SK-N-SH (cell line): ENCODE data around the gene RPS6KC1.

Experiments
- EP300 ChIP-seq, 2 experiments: IDR thresholded peaks; 2 replicates each; pipeline versions ENCODE4 v1.4.0 to v1.6.1; 2012; ENCODE audit warnings: borderline replicate concordance in 1 of 2, low read depth in 1 of 2, low read length in 1 of 2
- MEF2A ChIP-seq: IDR thresholded peaks from 2 replicates; pipeline ENCODE4 v1.4.0; 2012; ENCODE audit warnings: low read depth, borderline replicate concordance
- RCOR1 ChIP-seq: fragments of 150-350 bp; IDR thresholded peaks from 2 replicates; pipeline ENCODE4 v1.6.1; 2017; ENCODE audit warnings: antibody characterized with exemption, low read length
- USF1 ChIP-seq: IDR thresholded peaks from 2 replicates; pipeline ENCODE4 v1.4.0; 2012; ENCODE audit warnings: low read depth, borderline replicate concordance

DNA sequence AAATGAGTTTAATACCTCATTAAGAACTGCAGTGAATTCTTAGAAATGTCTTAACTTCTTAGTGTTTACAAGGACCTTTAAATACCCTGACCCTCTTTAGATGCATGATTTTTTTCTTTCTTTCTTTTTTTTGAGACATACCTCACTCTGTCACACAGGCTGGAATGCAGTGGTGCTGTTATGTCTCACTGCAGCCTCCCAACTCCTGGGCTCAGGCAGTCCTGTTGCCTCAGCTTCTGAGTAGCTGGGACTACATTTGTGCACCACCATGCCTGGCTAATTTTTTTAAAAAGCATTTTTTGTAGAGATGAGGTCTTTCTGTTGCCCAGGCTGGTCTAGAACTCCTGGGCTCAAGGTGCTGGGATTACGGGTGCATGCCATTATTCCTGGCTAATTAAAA is 191.8 kb downstream of the RPS6KC1 start:
- TF ChIP-seq RCOR1 (no peak), MEF2A (no peak), EP300 (IDR thresholded peaks at IDR 0.05; ENCODE audit: borderline replicate concordance in 1 of 2, low read depth in 1 of 2, low read length in 1 of 2) (no peak), USF1 (no peak)
